Fibroblast of the aortic adventitia (primary cell): Measurements from ENCODE around the gene NNAT. TPM values are rescaled to one million over a fixed set of nuclear protein-coding genes. Genes with fewer than 3 reads are reported as not detected.
"Not testable (repeated sequence)": the region's sequence is repeated elsewhere in the genome, so short reads cannot be mapped to it uniquely, and the experiment has no call there.

Experiments
- DNase-seq: peaks from one replicate; pipeline ENCODE4 v3.0.0-alpha.2; 2010; ENCODE audit warnings: low read depth
- H3K4me3 ChIP-seq: 2 replicates; pipeline ENCODE4 v1.5.1; 2011; ENCODE audit warnings: low read depth, mild to moderate bottlenecking, control low read depth, low read length, moderate library complexity
- total RNA-seq: library from RNA; depleted of rRNA; stranded (reverse); fragments of >200 nt; gene quantifications from 2 replicates; pipeline ENCODE4 v1.2.3, GENCODE V29; 2012; ENCODE audit warnings: low replicate concordance
- TF ChIP-seq, protein P1 (sequence below): IDR thresholded peaks from 2 replicates; pipeline ENCODE4 v1.5.1; 2011; ENCODE audit warnings: mild to moderate bottlenecking, low read length, control low read depth, inconsistent platforms; ENCODE audit not compliant: insufficient read depth

NNAT gene
- total RNA-seq, 1 donor: 0.36 TPM

DNA sequence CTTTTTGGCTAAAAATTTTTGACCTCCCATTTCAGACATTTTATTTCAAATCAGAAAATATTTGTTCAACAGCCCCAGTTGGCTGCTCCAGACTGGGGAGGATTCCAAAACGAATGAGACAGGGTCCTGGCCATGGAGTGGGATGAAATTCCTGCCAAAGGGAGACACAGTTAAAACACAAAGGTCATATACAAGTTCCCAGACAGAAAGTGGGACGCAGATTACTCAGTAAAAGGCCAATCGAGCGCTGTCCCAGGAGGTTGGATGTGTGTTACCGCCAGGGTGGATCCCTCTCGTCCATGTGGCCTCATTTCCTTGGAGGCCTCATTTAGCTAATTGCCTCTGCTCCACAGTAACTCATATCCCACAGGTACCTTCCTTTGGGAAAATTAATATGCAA is 41.8 kb upstream of the NNAT start:
- DNase-seq: no peak
- TF ChIP-seq, protein P1, sequence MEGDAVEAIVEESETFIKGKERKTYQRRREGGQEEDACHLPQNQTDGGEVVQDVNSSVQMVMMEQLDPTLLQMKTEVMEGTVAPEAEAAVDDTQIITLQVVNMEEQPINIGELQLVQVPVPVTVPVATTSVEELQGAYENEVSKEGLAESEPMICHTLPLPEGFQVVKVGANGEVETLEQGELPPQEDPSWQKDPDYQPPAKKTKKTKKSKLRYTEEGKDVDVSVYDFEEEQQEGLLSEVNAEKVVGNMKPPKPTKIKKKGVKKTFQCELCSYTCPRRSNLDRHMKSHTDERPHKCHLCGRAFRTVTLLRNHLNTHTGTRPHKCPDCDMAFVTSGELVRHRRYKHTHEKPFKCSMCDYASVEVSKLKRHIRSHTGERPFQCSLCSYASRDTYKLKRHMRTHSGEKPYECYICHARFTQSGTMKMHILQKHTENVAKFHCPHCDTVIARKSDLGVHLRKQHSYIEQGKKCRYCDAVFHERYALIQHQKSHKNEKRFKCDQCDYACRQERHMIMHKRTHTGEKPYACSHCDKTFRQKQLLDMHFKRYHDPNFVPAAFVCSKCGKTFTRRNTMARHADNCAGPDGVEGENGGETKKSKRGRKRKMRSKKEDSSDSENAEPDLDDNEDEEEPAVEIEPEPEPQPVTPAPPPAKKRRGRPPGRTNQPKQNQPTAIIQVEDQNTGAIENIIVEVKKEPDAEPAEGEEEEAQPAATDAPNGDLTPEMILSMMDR: no peak
- no peak overlapping the region for H3K4me3 ChIP-seq

- TF ChIP-seq, protein P1: no peak
- no peak for DNase-seq
- H3K4me3 ChIP-seq: no peak overlapping the region
Measured at GRCh38 chr20:37479925-37480691, 40.9 kb upstream of the NNAT start.

DNA sequence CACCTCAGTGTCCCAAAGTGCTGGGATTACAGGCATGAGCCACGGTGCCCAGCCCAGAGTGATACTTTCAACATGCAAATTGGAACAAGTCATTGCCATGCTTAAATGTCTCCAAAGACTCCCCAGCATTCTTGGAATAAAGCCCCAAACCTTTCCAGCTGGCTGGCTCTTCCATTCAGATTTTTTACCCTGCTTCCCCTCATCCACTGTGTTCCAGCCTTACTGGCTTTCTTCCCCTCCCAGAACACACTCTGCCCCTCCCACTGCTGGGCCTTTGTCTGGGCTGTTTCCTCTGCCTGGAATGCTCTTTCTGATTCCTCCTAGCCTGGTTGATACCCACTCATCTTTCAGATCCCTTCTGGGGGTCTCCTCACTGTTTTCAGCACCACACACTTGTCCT is 40.1 kb upstream of the NNAT start:
- TF ChIP-seq, protein P1: no peak
- DNase-seq: peak; percentile 34
- H3K4me3 ChIP-seq: no peak overlapping the region

DNA sequence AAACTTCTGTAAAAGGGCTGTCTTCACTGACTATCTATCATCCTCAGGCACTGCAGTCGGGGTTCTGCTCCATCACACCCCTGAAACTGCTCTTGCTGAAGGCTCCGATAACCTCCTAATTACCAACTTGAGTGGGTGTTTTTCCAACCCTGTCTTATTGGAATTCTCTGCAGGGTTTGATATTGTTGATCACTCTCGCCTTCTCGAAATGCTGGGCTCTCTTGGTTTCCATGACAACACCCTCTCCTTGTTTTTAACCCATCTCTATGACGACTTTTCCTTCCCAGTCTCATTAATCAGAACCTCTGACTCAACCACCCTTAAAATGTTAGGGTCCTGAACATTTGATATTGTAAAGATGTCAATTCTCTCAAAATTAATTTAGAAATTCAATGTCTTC is 39.4 kb upstream of the NNAT start:
- TF ChIP-seq, protein P1: no peak
- H3K4me3 ChIP-seq: no peak overlapping the region
- no peak for DNase-seq

DNA sequence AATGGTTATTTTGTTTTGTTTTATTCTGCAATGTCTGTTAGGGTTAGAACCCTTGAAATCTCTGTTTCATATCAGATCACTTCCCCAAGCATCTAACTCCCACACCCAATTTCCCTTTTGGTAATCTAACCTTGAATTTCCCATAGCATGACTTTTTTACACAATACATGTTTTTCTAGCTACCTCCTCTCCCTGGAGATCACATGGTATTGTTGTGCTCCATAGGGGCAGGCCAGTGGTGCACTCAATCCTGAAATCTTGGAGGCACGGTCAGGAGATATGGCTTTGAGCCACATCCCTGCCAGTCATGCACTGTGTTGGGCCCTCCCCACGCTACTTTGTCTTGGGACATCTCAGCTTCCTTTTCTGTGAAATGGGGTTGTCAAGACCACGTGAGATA is 36.7 kb upstream of the NNAT start:
- TF ChIP-seq, protein P1: no peak
- H3K4me3 ChIP-seq: no peak overlapping the region
- no peak for DNase-seq

DNA sequence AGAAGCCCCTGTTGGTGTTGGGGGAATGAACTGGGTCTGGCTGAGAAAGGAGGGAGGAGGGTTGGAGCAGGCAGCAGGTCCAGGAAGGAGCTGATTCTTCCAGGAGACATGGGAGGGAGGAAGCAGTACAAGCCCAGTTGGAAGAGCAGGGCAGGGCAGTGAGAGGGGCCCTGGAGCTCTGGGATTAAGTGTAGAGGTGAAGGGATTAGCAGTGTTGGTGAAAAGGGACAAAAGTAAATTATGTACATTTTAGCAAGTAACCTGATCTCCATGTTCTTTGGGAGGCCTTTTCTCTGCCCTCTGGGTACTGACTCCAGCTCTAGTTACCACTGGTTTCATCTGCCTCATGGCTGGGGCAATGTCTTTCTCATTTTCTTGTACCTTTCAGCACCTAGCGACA is 34.8 kb upstream of the NNAT start:
- H3K4me3 ChIP-seq, DNase-seq: not testable (repeated sequence)

- H3K4me3 ChIP-seq: no peak overlapping the region
- no peak for DNase-seq
Measured at GRCh38 chr20:37490663-37491350, 30.2 kb upstream of the NNAT start.

More at GRCh38 chr20:37490663-37491350, 30.2 kb upstream of the NNAT start:
- TF ChIP-seq, protein P1: no peak
